GM12892 (cell line): ENCODE data around the gene DDX20.

Experiments used
- POLR2A ChIP-seq: IDR thresholded peaks from 2 replicates; pipeline ENCODE4 v1.6.1; 2011; ENCODE audit warnings: low read depth, low read length, control low read depth
- POLR2AphosphoS5 ChIP-seq: IDR thresholded peaks from 2 replicates; pipeline ENCODE4 v1.6.1; 2011; ENCODE audit warnings: low read depth, low read length, control low read depth
- TAF1 ChIP-seq: IDR thresholded peaks from 2 replicates; pipeline ENCODE4 v1.6.1; 2011; ENCODE audit warnings: low read depth, mild to moderate bottlenecking, control low read depth, low read length, borderline replicate concordance

DNA sequence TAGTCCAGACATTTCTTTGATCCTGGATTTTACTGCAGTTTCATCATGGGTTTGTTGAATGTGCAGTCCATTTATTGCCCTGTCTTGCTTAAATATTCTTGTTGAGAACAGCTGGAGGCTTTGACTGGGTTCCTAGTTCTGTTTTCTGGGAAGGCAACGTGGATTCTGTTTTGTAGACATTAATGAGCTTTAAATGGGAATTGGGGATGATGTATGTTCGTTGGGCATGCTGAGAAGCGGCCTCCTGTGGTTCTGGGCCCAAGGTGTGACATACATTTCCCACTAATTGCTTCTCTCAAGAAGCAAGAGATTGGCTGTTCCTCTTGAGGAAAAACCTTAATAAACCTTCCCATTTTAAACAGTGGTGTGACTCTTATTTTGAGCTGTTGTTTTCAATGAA, 39.4 kb upstream of the DDX20 start:
- no peak for TF ChIP-seq POLR2A
- TF ChIP-seq POLR2AphosphoS5 = no peak
- TF ChIP-seq TAF1 = no peak
